AG09309 (cell line): ENCODE measurements around the gene TMEM130.
"Not testable (repeated sequence)": the region's sequence is repeated elsewhere in the genome, so short reads cannot be mapped to it uniquely, and the experiment has no call there.

Source experiments
- DNase-seq: peaks from one replicate; pipeline ENCODE4 v3.0.0-alpha.2; 2010; ENCODE audit warnings: low read depth
- H3K4me3 ChIP-seq: 2 replicates; pipeline ENCODE4 v1.5.1; 2011; ENCODE audit warnings: mild to moderate bottlenecking, low read depth, low read length, moderate library complexity; ENCODE audit not compliant: control insufficient read depth
- TF ChIP-seq, protein P1 (sequence below): IDR thresholded peaks from 2 replicates; pipeline ENCODE4 v1.5.1; 2011; ENCODE audit warnings: mild to moderate bottlenecking, low read depth, low read length, inconsistent platforms; ENCODE audit not compliant: insufficient read depth, control insufficient read depth; ENCODE audit errors: missing control alignments

Gene TMEM130

GRCh38 chr7:98855610-98856422 lies 14.0 kb downstream of the TMEM130 start:
- DNase-seq: no peak

GRCh38 chr7:98852826-98853225 lies 17.0 kb downstream of the TMEM130 start:
- no peak overlapping the region for H3K4me3 ChIP-seq
- DNase-seq: no peak
- TF ChIP-seq, protein P1, sequence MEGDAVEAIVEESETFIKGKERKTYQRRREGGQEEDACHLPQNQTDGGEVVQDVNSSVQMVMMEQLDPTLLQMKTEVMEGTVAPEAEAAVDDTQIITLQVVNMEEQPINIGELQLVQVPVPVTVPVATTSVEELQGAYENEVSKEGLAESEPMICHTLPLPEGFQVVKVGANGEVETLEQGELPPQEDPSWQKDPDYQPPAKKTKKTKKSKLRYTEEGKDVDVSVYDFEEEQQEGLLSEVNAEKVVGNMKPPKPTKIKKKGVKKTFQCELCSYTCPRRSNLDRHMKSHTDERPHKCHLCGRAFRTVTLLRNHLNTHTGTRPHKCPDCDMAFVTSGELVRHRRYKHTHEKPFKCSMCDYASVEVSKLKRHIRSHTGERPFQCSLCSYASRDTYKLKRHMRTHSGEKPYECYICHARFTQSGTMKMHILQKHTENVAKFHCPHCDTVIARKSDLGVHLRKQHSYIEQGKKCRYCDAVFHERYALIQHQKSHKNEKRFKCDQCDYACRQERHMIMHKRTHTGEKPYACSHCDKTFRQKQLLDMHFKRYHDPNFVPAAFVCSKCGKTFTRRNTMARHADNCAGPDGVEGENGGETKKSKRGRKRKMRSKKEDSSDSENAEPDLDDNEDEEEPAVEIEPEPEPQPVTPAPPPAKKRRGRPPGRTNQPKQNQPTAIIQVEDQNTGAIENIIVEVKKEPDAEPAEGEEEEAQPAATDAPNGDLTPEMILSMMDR: no peak

More at GRCh38 chr7:98855610-98856422, 14.0 kb downstream of the TMEM130 start:
- TF ChIP-seq, protein P1: no peak
- no peak overlapping the region for H3K4me3 ChIP-seq

- no peak for DNase-seq
- TF ChIP-seq, protein P1: no peak
- H3K4me3 ChIP-seq: no peak overlapping the region
Measured at GRCh38 chr7:98848918-98849317, 20.9 kb downstream of the TMEM130 start.

- not testable (repeated sequence) for DNase-seq, H3K4me3 ChIP-seq
Measured at GRCh38 chr7:98842552-98842951, 27.3 kb downstream of the TMEM130 start.

GRCh38 chr7:98841179-98841997 lies 28.4 kb downstream of the TMEM130 start:
- peak; percentile 64 for DNase-seq
- no peak overlapping the region for H3K4me3 ChIP-seq
- TF ChIP-seq, protein P1: peak; percentile 97

GRCh38 chr7:98840722-98841121 lies 29.1 kb downstream of the TMEM130 start:
- no peak overlapping the region for H3K4me3 ChIP-seq
- TF ChIP-seq, protein P1: no peak
- DNase-seq: no peak

GRCh38 chr7:98840096-98840495 lies 29.7 kb downstream of the TMEM130 start:
- DNase-seq: no peak
- H3K4me3 ChIP-seq: no peak overlapping the region
- TF ChIP-seq, protein P1: no peak
